GM12878 (cell line): ENCODE data around the gene RALGAPA2.

Experiments
- BHLHE40 ChIP-seq, 2 experiments: fragments of 450-650 bp in 1 of 2; IDR thresholded peaks; 2 replicates each; pipeline ENCODE4 v1.6.1; 2011 to 2017; ENCODE audit warnings: low read depth in 2 of 2, borderline replicate concordance in 1 of 2, improper control_type of control experiment in 1 of 2, low read length in 1 of 2, mild to moderate bottlenecking in 1 of 2
- CBX3 ChIP-seq: fragments of 200-600 bp; sonication (generic); IDR thresholded peaks from 2 replicates; pipeline ENCODE4 v1.6.1; 2016; ENCODE audit warnings: low read depth, borderline replicate concordance
- CTCF ChIP-seq, 3 experiments: IDR thresholded peaks in 2 of 3; conservative IDR thresholded peaks in 1 of 3; 2 replicates each; pipeline ENCODE4 v1.5.1; 2011; ENCODE audit warnings: low read depth in 3 of 3, low read length in 3 of 3, mild to moderate bottlenecking in 3 of 3, control low read depth in 2 of 3, moderate library complexity in 2 of 3, inconsistent platforms in 1 of 3, mixed read lengths in 1 of 3; ENCODE audit not compliant: control insufficient read depth in 2 of 3, insufficient read depth in 1 of 3; ENCODE audit errors: extremely low read depth in 1 of 3
- ETV6 ChIP-seq, 2 experiments: fragments of 450-650 bp in 1 of 2; IDR thresholded peaks in 1 of 2; conservative IDR thresholded peaks in 1 of 2; 2 replicates each; pipeline ENCODE4 v1.6.1; 2014; ENCODE audit warnings: antibody characterized with exemption in 1 of 2, borderline replicate concordance in 1 of 2, low read depth in 1 of 2, mild to moderate bottlenecking in 1 of 2, moderate library complexity in 1 of 2
- POLR2A ChIP-seq: IDR thresholded peaks from 2 replicates; pipeline ENCODE4 v1.6.1; 2011; ENCODE audit warnings: low read depth, mild to moderate bottlenecking, low read length
- REST ChIP-seq: IDR thresholded peaks from 2 replicates; pipeline ENCODE4 v1.6.1; 2012; ENCODE audit warnings: mild to moderate bottlenecking, low read depth, low read length
- SIN3A ChIP-seq: IDR thresholded peaks from 2 replicates; pipeline ENCODE4 v1.6.1; 2012; ENCODE audit warnings: low read depth, low read length, improper control_type of control experiment
- USF1 ChIP-seq: IDR thresholded peaks from 2 replicates; pipeline ENCODE4 v1.6.1; 2011; ENCODE audit warnings: borderline replicate concordance, low read depth, mild to moderate bottlenecking, moderate library complexity, mixed read lengths, low read length; ENCODE audit not compliant: insufficient read depth; ENCODE audit errors: extremely low read length
- ZBTB33 ChIP-seq: fragments of 450-650 bp; IDR thresholded peaks from 2 replicates; pipeline ENCODE4 v1.6.1; 2017; ENCODE audit warnings: mild to moderate bottlenecking

- TF ChIP-seq BHLHE40 (IDR thresholded peaks at IDR 0.05; ENCODE audit: borderline replicate concordance in 1 of 2, low read depth in 2 of 2, low read length in 1 of 2) (no peak), CTCF (IDR thresholded peaks at IDR 0.05 in 2 of 3, conservative IDR thresholded peaks at IDR 0.05 in 1 of 3; ENCODE audit: control insufficient read depth in 2 of 3, extremely low read depth in 1 of 3, insufficient read depth in 1 of 3, low read depth in 3 of 3, low read length in 3 of 3) (no peak), ETV6 (conservative IDR thresholded peaks at IDR 0.05 in 1 of 2, IDR thresholded peaks at IDR 0.05 in 1 of 2; ENCODE audit: borderline replicate concordance in 1 of 2, low read depth in 1 of 2) (no peak), SIN3A (no peak), REST (no peak), USF1 (no peak), POLR2A (no peak), CBX3 (no peak), ZBTB33 (no peak)
Measured at GRCh38 chr20:20513720-20514119, 198.7 kb downstream of the RALGAPA2 start.
